Astrocyte (in vitro differentiated cells and primary cell): ENCODE results near the gene ATXN7L1. TPM values are rescaled to one million over a fixed set of nuclear protein-coding genes. Genes with fewer than 3 reads are reported as not detected.

Source experiments
- DNase-seq: peaks from one replicate; pipeline ENCODE4 v3.0.0-alpha.2; 2010; ENCODE audit warnings: low read depth
- FAIRE-seq: peaks from 2 replicates; lab custom pipeline; 2011; peaks lifted over from hg19 to GRCh38; lab: Jason Lieb, UNC
- H2AFZ ChIP-seq: 2 replicates; pipeline ENCODE4 v1.6.0; 2012; ENCODE audit warnings: low read depth, low read length, inconsistent platforms
- H3K27ac ChIP-seq: 2 replicates; pipeline ENCODE4 v1.5.1; 2011; ENCODE audit warnings: low read depth, low read length, inconsistent platforms
- H3K27me3 ChIP-seq: 2 replicates; pipeline ENCODE4 v1.6.0; 2011; ENCODE audit warnings: low read length, inconsistent platforms; ENCODE audit not compliant: insufficient read depth
- H3K36me3 ChIP-seq: 2 replicates; pipeline ENCODE4 v1.5.1; 2011; ENCODE audit warnings: low read length, inconsistent platforms; ENCODE audit not compliant: insufficient read depth
- H3K4me1 ChIP-seq: 2 replicates; pipeline ENCODE4 v1.5.1; 2011; ENCODE audit warnings: low read length, inconsistent platforms; ENCODE audit not compliant: insufficient read depth
- H3K4me2 ChIP-seq: 2 replicates; pipeline ENCODE4 v1.6.0; 2012; ENCODE audit warnings: low read length, inconsistent platforms
- H3K4me3 ChIP-seq: 2 replicates; pipeline ENCODE4 v1.5.1; 2011; ENCODE audit warnings: low read depth, mild to moderate bottlenecking, low read length, inconsistent platforms; ENCODE audit not compliant: insufficient read depth
- H3K79me2 ChIP-seq: 2 replicates; pipeline ENCODE4 v1.6.0; 2012; ENCODE audit warnings: mild to moderate bottlenecking, low read length, inconsistent platforms; ENCODE audit not compliant: insufficient read depth
- H3K9ac ChIP-seq: 2 replicates; pipeline ENCODE4 v1.6.0; 2012; ENCODE audit warnings: mild to moderate bottlenecking, low read length, inconsistent platforms
- H3K9me3 ChIP-seq: 2 replicates; pipeline ENCODE4 v1.5.1; 2012; ENCODE audit warnings: low read depth, mild to moderate bottlenecking, low read length, inconsistent platforms; ENCODE audit not compliant: insufficient read depth
- H4K20me1 ChIP-seq: 2 replicates; pipeline ENCODE4 v1.6.0; 2012; ENCODE audit warnings: low read length, inconsistent platforms; ENCODE audit not compliant: insufficient read depth
- H3K27ac Mint-ChIP-seq: one replicate; pipeline ENCODE4 v1.8.0; 2021; ENCODE audit warnings: mild to moderate bottlenecking, mixed read lengths; ENCODE audit not compliant: unreplicated experiment
- H3K27me3 Mint-ChIP-seq: one replicate; pipeline ENCODE4 v1.8.0; 2021; ENCODE audit warnings: low read depth, mixed read lengths; ENCODE audit not compliant: unreplicated experiment
- H3K36me3 Mint-ChIP-seq: one replicate; pipeline ENCODE4 v1.8.0; 2021; ENCODE audit warnings: low read depth, mixed read lengths; ENCODE audit not compliant: unreplicated experiment
- H3K4me1 Mint-ChIP-seq: one replicate; pipeline ENCODE4 v1.8.0; 2021; ENCODE audit warnings: low read depth, mixed read lengths; ENCODE audit not compliant: unreplicated experiment
- H3K4me3 Mint-ChIP-seq: one replicate; pipeline ENCODE4 v1.8.0; 2021; ENCODE audit warnings: mild to moderate bottlenecking, moderate library complexity, mixed read lengths; ENCODE audit not compliant: unreplicated experiment
- H3K9me3 Mint-ChIP-seq: one replicate; pipeline ENCODE4 v1.8.0; 2021; ENCODE audit warnings: mild to moderate bottlenecking, mixed read lengths; ENCODE audit not compliant: unreplicated experiment
- CTCF ChIP-seq: IDR thresholded peaks from 2 replicates; pipeline ENCODE4 v1.5.1; 2011; ENCODE audit warnings: low read depth, mild to moderate bottlenecking, inconsistent platforms, low read length, moderate library complexity; ENCODE audit not compliant: insufficient read depth
- EZH2 ChIP-seq: IDR thresholded peaks from 2 replicates; pipeline ENCODE4 v1.6.1; 2012; ENCODE audit warnings: mild to moderate bottlenecking, low read length, inconsistent platforms; ENCODE audit not compliant: insufficient read depth
- total RNA-seq: library from RNA; stranded (reverse); gene quantifications from 2 replicates; pipeline ENCODE4 v1.2.1, GENCODE V29; 2021

The ATXN7L1 gene
- total RNA-seq, 1 donor from 2014 or later, result 7.6 TPM

- H3K4me3 Mint-ChIP-seq, result no peak overlapping the region
- Histone ChIP-seq H3K4me3 (no peak overlapping the region), H3K27me3 (no peaks in the 10 kb centered on the region), H3K27ac (no peak overlapping the region), H4K20me1 (no peaks in the 10 kb centered on the region), H3K79me2 (no peaks in the 10 kb centered on the region), H3K9me3 (peaks cover 12% of the 10 kb centered on the region), H3K36me3 (no peaks in the 10 kb centered on the region), H3K4me2 (no peak overlapping the region), H3K9ac (no peak overlapping the region), H3K4me1 (no peaks in the 10 kb centered on the region), H2AFZ (no peak overlapping the region)
- H3K27ac Mint-ChIP-seq, result no peak overlapping the region
- H3K9me3 Mint-ChIP-seq, result peaks cover 16% of the 10 kb centered on the region
- DNase-seq (no peak), FAIRE-seq (no peak)
- peaks cover 19% of the 10 kb centered on the region for H3K36me3 Mint-ChIP-seq
- no peaks in the 10 kb centered on the region for H3K27me3 Mint-ChIP-seq
- H3K4me1 Mint-ChIP-seq, result peaks cover 12% of the 10 kb centered on the region
- TF ChIP-seq EZH2 (no peak), CTCF (no peak)
Observed at GRCh38 chr7:105715528-105715927, 160.9 kb downstream of the ATXN7L1 start.

- Histone ChIP-seq H3K36me3 (no peaks in the 10 kb centered on the region), H3K27me3 (no peaks in the 10 kb centered on the region), H3K79me2 (no peaks in the 10 kb centered on the region), H3K27ac (no peak overlapping the region), H3K9me3 (peaks cover 12% of the 10 kb centered on the region), H3K4me1 (no peaks in the 10 kb centered on the region), H3K9ac (no peak overlapping the region), H3K4me3 (no peak overlapping the region), H4K20me1 (no peaks in the 10 kb centered on the region), H3K4me2 (no peak overlapping the region), H2AFZ (no peak overlapping the region)
- TF ChIP-seq CTCF (no peak), EZH2 (no peak)
- peaks cover 20% of the 10 kb centered on the region for H3K9me3 Mint-ChIP-seq
- DNase-seq (no peak), FAIRE-seq (no peak)
- no peaks in the 10 kb centered on the region for H3K27me3 Mint-ChIP-seq
- H3K27ac Mint-ChIP-seq, result no peak overlapping the region
- H3K4me1 Mint-ChIP-seq, result peaks cover 9% of the 10 kb centered on the region
- no peak overlapping the region for H3K4me3 Mint-ChIP-seq
- peaks cover 20% of the 10 kb centered on the region for H3K36me3 Mint-ChIP-seq
Observed at GRCh38 chr7:105713488-105714465, 162.6 kb downstream of the ATXN7L1 start.

GRCh38 chr7:105712877-105713276 lies 163.5 kb downstream of the ATXN7L1 start:
- no peaks in the 10 kb centered on the region for H3K27me3 Mint-ChIP-seq
- no peak overlapping the region for H3K4me3 Mint-ChIP-seq
- H3K4me2 ChIP-seq, result no peak overlapping the region
- H3K27ac ChIP-seq, result no peak overlapping the region
- no peaks in the 10 kb centered on the region for H4K20me1 ChIP-seq
- no peak for TF ChIP-seq CTCF
- no peak for TF ChIP-seq EZH2
- FAIRE-seq, result no peak
- H3K36me3 Mint-ChIP-seq, result peaks cover 20% of the 10 kb centered on the region
- no peak overlapping the region for H3K27ac Mint-ChIP-seq
- peaks cover 21% of the 10 kb centered on the region for H3K9me3 Mint-ChIP-seq
- DNase-seq, result no peak
- H3K27me3 ChIP-seq, result no peaks in the 10 kb centered on the region
- no peaks in the 10 kb centered on the region for H3K79me2 ChIP-seq
- H3K4me1 ChIP-seq, result no peaks in the 10 kb centered on the region
- H2AFZ ChIP-seq, result no peak overlapping the region
- H3K4me1 Mint-ChIP-seq, result peaks cover 8% of the 10 kb centered on the region
- H3K36me3 ChIP-seq, result no peaks in the 10 kb centered on the region
- no peak overlapping the region for H3K9ac ChIP-seq
- H3K4me3 ChIP-seq, result no peak overlapping the region
- peaks cover 12% of the 10 kb centered on the region for H3K9me3 ChIP-seq
